Measurements from ENCODE around the gene HSF2.
"Not testable (repeated sequence)": the region's sequence is repeated elsewhere in the genome, so short reads cannot be mapped to it uniquely, and the experiment has no call there.

The HSF2 gene

DNA sequence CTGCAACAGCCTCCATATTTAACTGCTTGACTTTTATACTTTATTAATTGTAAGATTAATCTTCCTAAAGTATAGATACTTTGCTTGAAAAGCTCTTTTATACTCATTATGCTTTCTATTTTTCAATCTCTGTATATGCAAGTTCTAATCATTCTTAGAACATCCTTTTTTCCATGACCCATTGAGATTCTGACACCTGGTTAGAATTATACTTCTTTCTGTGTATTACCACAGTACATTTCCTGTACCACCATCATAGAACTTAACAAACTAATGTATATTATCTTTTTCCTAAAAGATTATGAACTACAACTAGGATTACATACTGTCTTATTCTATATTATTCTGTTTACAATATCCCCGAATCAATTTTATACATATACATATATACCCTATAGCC, 58.6 kb downstream of the HSF2 start:
- no peak for DNase-seq

GRCh38 chr6:122459240-122459639, 59.8 kb downstream of the HSF2 start:
- no peak for DNase-seq

- DNase-seq, result not testable (repeated sequence)
Measured at GRCh38 chr6:122459865-122460416, 60.5 kb downstream of the HSF2 start.

GRCh38 chr6:122461885-122462284, 62.4 kb downstream of the HSF2 start:
- DNase-seq, result no peak

GRCh38 chr6:122471107-122472021, 71.9 kb downstream of the HSF2 start, which contains the start of gene SERINC1:
TSS of gene SERINC1 (minus strand) at chr6:122471807. CDS start at chr6:122471737, 70 bp downstream.
- peak; percentile 98 for DNase-seq

GRCh38 chr6:122472022-122472340, 72.5 kb downstream of the HSF2 start:
- no peak for DNase-seq

DNA sequence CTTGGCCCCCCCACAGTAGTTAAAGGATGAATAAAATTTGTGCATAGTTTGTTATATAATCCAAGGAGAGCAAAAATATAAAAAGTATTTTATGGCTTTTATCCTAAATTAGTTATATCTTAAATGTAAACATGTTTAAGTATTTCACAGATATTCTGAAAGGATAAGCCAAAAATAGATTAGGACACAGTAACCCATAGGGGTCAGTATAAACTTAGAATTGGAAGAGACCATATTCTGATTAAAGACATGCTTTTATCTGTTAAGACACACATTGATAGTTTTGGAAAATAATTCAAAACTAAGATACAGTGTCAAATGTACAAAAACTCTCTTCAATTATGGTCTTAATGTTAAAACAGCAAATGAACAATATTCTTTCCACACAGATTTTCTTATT, 76.7 kb downstream of the HSF2 start:
- peak; percentile 52 for DNase-seq

DNA sequence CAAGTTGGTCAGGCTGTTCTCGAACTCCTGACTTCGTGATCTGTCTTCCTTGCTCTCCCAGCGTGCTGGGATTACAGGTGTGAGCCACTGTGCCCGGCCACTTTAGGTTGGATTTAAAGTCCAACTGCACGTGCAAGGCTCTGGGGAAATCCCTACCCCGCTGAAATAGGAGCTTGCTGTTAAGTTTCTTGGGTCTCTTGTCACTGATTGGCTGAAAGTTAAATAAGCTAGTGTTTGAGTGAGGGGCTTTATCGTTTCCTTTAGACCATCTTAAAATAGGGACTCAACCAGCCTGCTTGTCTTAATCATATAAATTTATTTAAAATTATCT, 83.3 kb downstream of the HSF2 start:
- no peak for DNase-seq

Data from suppressor macrophage treated with lipopolysaccharide for 4 hours (primary cell).